Astrocyte (in vitro differentiated cells and primary cell): ENCODE measurements around the gene DOCK2.

Source experiments
- EZH2 ChIP-seq: IDR thresholded peaks from 2 replicates; pipeline ENCODE4 v1.6.1; 2012; ENCODE audit warnings: mild to moderate bottlenecking, low read length, inconsistent platforms; ENCODE audit not compliant: insufficient read depth
- TF ChIP-seq, protein P1 (sequence below): IDR thresholded peaks from 2 replicates; pipeline ENCODE4 v1.5.1; 2011; ENCODE audit warnings: low read depth, mild to moderate bottlenecking, inconsistent platforms, low read length, moderate library complexity; ENCODE audit not compliant: insufficient read depth

- TF ChIP-seq, protein P1, sequence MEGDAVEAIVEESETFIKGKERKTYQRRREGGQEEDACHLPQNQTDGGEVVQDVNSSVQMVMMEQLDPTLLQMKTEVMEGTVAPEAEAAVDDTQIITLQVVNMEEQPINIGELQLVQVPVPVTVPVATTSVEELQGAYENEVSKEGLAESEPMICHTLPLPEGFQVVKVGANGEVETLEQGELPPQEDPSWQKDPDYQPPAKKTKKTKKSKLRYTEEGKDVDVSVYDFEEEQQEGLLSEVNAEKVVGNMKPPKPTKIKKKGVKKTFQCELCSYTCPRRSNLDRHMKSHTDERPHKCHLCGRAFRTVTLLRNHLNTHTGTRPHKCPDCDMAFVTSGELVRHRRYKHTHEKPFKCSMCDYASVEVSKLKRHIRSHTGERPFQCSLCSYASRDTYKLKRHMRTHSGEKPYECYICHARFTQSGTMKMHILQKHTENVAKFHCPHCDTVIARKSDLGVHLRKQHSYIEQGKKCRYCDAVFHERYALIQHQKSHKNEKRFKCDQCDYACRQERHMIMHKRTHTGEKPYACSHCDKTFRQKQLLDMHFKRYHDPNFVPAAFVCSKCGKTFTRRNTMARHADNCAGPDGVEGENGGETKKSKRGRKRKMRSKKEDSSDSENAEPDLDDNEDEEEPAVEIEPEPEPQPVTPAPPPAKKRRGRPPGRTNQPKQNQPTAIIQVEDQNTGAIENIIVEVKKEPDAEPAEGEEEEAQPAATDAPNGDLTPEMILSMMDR, result no peak
- no peak for TF ChIP-seq EZH2
These were observed 80.2 kb downstream of the DOCK2 start for GRCh38 chr5:169717288-169717687.
